Chondrocyte (in vitro differentiated cells): Measurements from ENCODE around the gene WASF2. TPM values are rescaled to one million over a fixed set of nuclear protein-coding genes. Genes with fewer than 3 reads are reported as not detected.

Experiments
- DNase-seq: peaks from one replicate; pipeline ENCODE4 v3.0.0; 2021; ENCODE audit warnings: mixed read lengths, low spot score
- H3K27ac Mint-ChIP-seq: one replicate; pipeline ENCODE4 v1.8.0; 2021; ENCODE audit warnings: mild to moderate bottlenecking, moderate library complexity, mixed read lengths; ENCODE audit not compliant: unreplicated experiment
- H3K27me3 Mint-ChIP-seq: 2 replicates; pipeline ENCODE4 v1.8.0; 2021; ENCODE audit warnings: low read depth, mixed read lengths
- H3K36me3 Mint-ChIP-seq: 2 replicates; pipeline ENCODE4 v1.8.0; 2021; ENCODE audit warnings: low read depth, mixed read lengths
- H3K4me1 Mint-ChIP-seq: 2 replicates; pipeline ENCODE4 v1.8.0; 2021; ENCODE audit warnings: low read depth, mild to moderate bottlenecking, mixed read lengths
- H3K4me3 Mint-ChIP-seq: one replicate; pipeline ENCODE4 v1.8.0; 2021; ENCODE audit warnings: mild to moderate bottlenecking, moderate library complexity, mixed read lengths; ENCODE audit not compliant: unreplicated experiment
- H3K9me3 Mint-ChIP-seq: 2 replicates; pipeline ENCODE4 v1.8.0; 2021; ENCODE audit warnings: low read depth, mixed read lengths
- total RNA-seq: library from RNA; stranded (reverse); gene quantifications from 3 replicates; pipeline ENCODE4 v1.2.1, GENCODE V29; 2021
- TF ChIP-seq, protein P1 (sequence below): fragments of 200-600 bp; sonication (generic); IDR thresholded peaks from 2 replicates; pipeline ENCODE4 v1.5.0; 2021; ENCODE audit warnings: antibody characterized with exemption, mild to moderate bottlenecking, moderate library complexity

WASF2 gene
- total RNA-seq, 1 donor from 2014 or later, result 128 TPM

DNA sequence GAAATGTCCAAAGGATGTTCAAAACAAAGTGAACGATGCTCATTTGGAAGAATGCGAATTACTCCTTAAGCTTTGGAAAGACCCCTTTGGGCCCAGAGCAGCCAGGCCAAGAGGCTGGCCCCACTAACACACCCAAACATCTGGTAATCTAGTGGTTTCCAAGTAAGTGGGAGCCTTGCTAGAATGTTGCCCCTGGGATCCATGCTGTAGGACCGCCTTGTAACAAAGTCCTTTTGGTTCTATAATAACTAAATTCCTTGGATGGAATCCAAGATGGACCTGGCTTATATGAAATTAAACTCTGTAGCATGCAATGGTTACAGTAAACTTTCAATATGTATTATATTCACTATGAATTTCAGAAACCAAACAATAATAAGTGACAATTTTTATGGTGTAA lies 72.3 kb downstream of the WASF2 start:
- H3K27ac Mint-ChIP-seq, result peak overlapping the region; percentile 98
- TF ChIP-seq, protein P1, sequence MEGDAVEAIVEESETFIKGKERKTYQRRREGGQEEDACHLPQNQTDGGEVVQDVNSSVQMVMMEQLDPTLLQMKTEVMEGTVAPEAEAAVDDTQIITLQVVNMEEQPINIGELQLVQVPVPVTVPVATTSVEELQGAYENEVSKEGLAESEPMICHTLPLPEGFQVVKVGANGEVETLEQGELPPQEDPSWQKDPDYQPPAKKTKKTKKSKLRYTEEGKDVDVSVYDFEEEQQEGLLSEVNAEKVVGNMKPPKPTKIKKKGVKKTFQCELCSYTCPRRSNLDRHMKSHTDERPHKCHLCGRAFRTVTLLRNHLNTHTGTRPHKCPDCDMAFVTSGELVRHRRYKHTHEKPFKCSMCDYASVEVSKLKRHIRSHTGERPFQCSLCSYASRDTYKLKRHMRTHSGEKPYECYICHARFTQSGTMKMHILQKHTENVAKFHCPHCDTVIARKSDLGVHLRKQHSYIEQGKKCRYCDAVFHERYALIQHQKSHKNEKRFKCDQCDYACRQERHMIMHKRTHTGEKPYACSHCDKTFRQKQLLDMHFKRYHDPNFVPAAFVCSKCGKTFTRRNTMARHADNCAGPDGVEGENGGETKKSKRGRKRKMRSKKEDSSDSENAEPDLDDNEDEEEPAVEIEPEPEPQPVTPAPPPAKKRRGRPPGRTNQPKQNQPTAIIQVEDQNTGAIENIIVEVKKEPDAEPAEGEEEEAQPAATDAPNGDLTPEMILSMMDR, result no peak
- H3K36me3 Mint-ChIP-seq, result peaks cover 28% of the 10 kb centered on the region
- H3K27me3 Mint-ChIP-seq, result no peaks in the 10 kb centered on the region
- no peak overlapping the region for H3K4me3 Mint-ChIP-seq
- peaks cover 48% of the 10 kb centered on the region for H3K4me1 Mint-ChIP-seq
- DNase-seq, result no peak
- H3K9me3 Mint-ChIP-seq, result no peaks in the 10 kb centered on the region

DNA sequence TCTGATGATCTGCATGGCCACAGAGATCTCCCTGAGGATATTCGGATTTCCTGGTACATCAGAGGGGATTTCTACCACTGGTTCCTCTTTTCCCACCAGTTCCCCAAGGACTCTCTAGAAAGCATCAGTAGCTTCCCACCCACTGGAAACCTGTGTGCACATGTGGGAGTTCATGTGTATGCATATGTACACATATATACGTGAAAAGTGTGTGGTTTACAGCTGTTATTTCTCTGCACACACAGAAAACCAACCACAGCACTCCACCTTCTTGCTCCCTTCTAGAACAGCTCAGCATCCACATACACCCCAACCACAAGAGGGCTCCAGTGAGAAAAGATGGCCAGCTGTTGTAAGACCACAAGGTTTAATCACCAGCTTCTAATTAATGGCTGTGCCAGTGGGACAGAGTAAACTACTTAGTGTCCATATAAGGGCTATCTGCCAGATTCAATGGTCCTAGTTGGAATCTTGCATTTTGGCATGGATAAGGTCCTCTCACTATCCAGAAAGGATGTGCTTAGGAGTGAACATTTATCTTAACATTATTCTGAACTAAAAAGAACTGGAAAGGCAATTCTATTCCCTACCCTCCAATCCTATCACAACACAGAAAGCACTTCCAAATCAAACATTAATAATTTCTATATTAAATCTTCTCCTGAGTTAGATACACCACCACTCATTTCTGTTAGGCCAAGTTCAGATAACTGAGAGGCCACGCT lies 73.4 kb downstream of the WASF2 start:
- H3K27ac Mint-ChIP-seq, result peak overlapping the region; percentile 98
- TF ChIP-seq, protein P1, result peak; percentile 81
- H3K4me3 Mint-ChIP-seq, result no peak overlapping the region
- no peak for DNase-seq
- no peaks in the 10 kb centered on the region for H3K27me3 Mint-ChIP-seq
- H3K9me3 Mint-ChIP-seq, result no peaks in the 10 kb centered on the region
- peaks cover 33% of the 10 kb centered on the region for H3K36me3 Mint-ChIP-seq
- H3K4me1 Mint-ChIP-seq, result peaks cover 43% of the 10 kb centered on the region

DNA sequence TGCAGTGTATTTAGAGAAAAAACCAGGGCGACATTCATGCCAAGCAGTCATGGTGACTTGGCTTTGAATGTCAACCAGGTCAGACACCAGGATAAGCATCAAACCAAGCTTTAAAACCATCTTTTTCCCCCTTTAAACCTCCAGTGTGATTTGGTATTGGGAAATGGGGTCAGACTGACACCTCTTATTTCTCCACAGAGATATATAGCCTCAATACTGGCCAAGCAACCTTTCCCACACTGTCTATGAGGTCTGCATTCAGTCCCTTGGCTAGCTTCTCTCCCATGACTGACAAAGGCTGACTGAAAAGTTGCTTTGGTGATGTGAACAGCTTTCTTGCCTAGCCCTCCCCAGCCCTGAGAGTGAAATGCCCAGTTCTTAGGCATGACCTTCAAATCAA lies 75.9 kb downstream of the WASF2 start:
- DNase-seq, result no peak
- H3K4me3 Mint-ChIP-seq, result no peak overlapping the region
- H3K27ac Mint-ChIP-seq, result no peak overlapping the region
- H3K27me3 Mint-ChIP-seq, result no peaks in the 10 kb centered on the region
- peaks cover 37% of the 10 kb centered on the region for H3K36me3 Mint-ChIP-seq
- peaks cover 22% of the 10 kb centered on the region for H3K4me1 Mint-ChIP-seq
- H3K9me3 Mint-ChIP-seq, result no peaks in the 10 kb centered on the region
- TF ChIP-seq, protein P1, result no peak

DNA sequence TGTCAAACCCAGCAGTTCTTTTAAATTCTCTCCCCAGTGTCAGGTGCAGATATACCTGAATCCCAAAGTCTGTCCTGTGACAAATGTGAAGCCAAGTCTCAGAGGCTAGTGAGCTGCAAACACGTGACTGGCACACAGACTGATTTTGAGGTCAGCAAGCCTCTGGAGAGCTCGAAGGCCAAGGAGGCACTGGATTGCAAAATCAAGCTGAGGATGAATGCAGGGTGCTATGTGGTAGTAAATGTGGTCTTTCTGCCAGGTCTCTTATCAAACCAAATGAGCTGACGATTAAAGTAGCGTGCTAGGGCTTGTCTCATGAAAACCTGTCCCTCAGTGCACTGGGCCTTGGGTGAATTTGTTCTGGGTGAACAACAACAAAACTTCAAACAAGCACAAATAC lies 77.0 kb downstream of the WASF2 start:
- Mint-ChIP-seq H3K9me3 (no peaks in the 10 kb centered on the region), H3K4me3 (no peak overlapping the region), H3K36me3 (peaks cover 45% of the 10 kb centered on the region), H3K27ac (no peak overlapping the region), H3K4me1 (peaks cover 11% of the 10 kb centered on the region), H3K27me3 (no peaks in the 10 kb centered on the region)
- no peak for DNase-seq
- TF ChIP-seq, protein P1, result no peak

DNA sequence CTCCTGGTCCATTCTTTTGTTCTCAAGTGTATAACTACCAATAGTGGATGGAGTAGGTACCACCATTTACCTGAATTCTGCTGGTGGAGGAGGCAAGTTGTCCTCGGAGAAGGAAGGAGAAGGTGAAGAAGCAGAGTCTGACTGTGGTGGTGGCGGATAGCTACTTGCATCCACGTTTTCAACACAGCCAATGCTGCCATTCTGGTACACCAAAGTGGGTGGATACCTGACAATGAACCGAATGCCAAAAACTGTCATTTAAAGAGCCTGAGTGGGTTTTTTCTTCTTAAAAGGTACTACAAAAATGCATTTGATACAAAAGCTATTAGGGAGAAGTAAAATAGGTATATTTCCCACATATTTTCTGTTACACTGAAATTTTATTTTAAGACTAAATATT lies 77.5 kb downstream of the WASF2 start:
- H3K36me3 Mint-ChIP-seq, result peaks cover 48% of the 10 kb centered on the region
- H3K4me3 Mint-ChIP-seq, result no peak overlapping the region
- no peak for DNase-seq
- H3K27ac Mint-ChIP-seq, result no peak overlapping the region
- TF ChIP-seq, protein P1, result no peak
- no peaks in the 10 kb centered on the region for H3K27me3 Mint-ChIP-seq
- no peaks in the 10 kb centered on the region for H3K9me3 Mint-ChIP-seq
- H3K4me1 Mint-ChIP-seq, result peaks cover 6% of the 10 kb centered on the region
